Uterus (tissue), 2 donors: ENCODE data around the gene ZDHHC6.

Experiments used
- CTCF ChIP-seq, 4 experiments: fragments of 200-600 bp in 2 of 4; fragments of 450-650 bp in 2 of 4; sonication (generic) in 2 of 4; IDR thresholded peaks; one replicate each; pipeline ENCODE4 v1.5.1; 2016 to 2019; ENCODE audit warnings: antibody characterized with exemption in 4 of 4, mild to moderate bottlenecking in 2 of 4, moderate library complexity in 1 of 4
- POLR2A ChIP-seq, 2 donors: fragments of 450-650 bp; IDR thresholded peaks; one replicate each; pipeline ENCODE4 v1.6.1; 2016; ENCODE audit warnings: antibody characterized with exemption in 2 of 2, mild to moderate bottlenecking in 1 of 2, moderate library complexity in 1 of 2

GRCh38 chr10:112438356-112438755 is 8.4 kb downstream of the ZDHHC6 start:
- TF ChIP-seq CTCF (IDR thresholded peaks at IDR 0.05), result no peak
- no peak for TF ChIP-seq POLR2A (IDR thresholded peaks at IDR 0.05)
